GM21717 (cell line): ENCODE data around the gene NFIC.
"Not testable (repeated sequence)": the region's sequence is repeated elsewhere in the genome, so short reads cannot be mapped to it uniquely, and the experiment has no call there.

ENCODE experiments used
- ATAC-seq: cut with Tn5 transposase; IDR thresholded peaks from one replicate; pipeline ENCODE4 v1.9.1; 2021; ENCODE audit warnings: mild to moderate bottlenecking, moderate library complexity; ENCODE audit not compliant: unreplicated experiment

The NFIC gene

DNA sequence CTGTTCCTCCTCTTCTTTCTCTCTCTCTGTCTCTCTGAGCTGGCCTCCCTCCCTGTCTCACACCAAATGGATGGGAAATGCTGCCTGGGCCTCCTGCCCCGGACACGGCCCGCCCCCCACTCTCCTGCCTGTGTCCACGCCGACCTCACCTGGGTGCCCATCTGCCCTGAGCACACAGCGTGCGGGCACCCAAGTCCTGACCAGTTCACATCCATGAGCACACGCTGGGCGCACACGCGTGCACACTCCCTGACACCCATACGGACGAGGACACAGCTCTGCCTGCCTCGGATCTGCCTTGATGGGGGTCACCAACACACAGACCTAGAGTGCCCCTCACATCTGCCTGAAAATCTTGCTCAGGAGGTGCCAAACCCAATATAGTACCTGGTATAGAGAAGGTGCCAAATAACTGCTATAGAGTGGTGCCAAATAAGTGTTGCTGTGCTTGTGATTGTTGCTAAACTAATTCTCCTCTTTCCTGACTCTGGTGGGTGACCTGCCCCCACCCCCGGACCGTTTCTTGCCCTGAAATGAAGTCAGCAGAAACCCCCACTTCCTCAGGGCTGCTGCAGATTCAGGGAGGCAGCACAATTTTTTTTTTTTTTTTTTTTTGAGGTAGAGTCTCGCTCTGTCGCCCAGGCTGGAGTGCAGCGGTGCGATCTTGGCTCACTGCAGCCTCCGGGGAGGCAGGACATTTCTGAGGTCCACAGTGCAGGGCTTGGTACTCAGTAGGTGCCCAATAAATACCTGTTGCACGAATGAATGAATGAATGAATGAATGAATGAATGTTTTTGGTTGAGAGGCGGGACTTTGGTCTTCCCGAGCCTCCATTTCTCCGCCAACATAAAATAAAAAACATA is 4.6 kb downstream of the NFIC start:
- ATAC-seq: no peak

DNA sequence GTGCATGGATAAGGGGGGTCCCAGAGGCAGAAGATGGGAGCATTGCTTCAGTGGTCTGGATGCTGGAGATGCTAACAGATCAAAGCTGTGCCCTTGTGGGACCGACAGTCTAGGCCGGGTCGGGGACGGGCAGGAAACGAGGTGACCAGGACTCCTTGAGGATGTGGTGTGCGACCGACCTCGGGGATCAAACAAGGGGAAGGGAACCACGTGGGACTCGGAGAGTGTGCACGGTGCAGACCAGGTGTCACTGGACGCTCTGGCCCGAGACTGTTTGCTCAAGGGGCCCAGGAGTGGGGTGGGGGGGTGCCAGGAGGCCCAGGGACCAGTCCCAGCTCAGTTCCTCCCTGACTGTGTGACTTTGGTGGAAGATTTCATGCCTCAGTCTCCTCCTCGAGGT is 6.0 kb downstream of the NFIC start:
- ATAC-seq: no peak

DNA sequence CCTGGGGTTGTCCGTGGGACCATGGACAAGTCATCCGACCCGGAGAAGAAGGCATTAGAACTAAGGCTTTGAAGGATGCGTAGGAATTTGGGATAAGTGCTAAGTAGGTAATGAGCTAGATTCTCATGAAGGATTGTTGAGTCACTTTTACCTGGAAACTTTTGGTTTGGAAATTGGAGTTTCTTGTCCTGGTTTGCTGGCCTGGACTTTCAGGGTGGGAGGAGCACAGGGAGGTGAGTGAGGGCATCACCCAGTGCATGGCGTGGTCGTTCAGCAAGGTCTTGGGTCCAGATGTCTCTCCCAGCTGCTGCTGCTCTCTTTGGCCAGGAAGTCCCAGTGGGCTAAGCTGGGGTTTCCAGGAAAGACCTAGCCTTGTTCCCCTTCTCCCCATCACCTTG is 7.6 kb downstream of the NFIC start:
- ATAC-seq: no peak

- no peak for ATAC-seq
Measured at GRCh38 chr19:3374369-3375112, 8.2 kb downstream of the NFIC start.

DNA sequence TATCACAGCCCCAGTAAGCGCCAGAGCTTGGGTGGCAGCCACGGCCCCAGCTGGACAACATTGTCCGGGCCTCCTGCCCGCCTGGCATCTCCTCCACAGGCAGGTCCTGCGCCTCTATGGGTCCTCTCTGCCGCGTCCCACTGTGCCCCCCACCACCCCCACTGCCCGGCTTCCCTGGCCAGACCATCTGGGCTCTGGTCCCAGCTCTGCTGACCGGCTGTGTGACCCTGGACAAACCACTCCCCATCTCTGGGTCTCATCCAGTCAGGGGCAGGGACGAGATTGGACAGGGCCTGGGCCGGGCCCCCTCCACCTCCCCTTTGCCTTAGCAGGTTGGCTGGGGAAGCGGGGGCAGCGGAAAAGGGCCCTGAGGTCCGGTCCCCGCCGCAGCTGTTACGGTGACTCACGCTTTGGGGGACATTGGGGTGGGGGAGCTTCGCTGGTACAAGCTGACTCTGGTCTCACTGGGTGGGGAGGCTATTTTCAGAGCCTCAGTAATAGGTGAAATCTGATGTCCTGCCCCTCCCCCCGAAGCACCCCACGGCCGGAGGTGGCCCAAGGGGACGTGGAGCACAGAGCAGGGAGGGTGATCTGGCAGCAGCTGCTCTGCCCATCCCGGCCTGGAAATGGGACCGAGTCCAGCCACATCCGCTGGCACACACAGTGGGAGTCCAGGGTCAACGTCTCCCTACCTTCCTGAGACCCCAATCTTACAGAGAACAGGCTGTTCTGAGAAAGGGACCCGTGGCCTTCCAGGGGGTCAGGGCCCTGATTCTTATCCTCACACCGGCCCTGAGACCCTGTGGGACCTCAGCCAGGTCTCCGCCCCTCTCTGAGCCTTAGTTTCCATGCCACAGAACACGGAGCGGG is 9.1 kb downstream of the NFIC start:
- no peak for ATAC-seq

DNA sequence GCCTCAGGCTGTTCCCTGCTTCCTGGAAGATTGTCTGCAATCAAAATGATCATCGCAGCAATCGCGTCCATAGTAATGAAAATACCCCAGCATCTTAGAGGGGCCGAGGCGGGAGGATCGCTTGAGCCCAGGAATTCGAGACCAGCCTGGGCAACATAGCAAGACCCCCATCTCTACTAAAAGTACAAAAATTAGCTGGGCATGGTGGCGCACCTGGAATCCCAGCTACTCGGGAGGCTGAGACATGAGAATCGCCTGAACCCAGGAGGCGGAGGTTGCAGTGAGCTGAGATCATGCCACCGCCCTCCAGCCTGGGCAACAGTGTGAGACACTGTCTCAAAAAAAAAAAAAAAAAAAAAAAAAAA is 9.7 kb downstream of the NFIC start:
- ATAC-seq: not testable (repeated sequence)

DNA sequence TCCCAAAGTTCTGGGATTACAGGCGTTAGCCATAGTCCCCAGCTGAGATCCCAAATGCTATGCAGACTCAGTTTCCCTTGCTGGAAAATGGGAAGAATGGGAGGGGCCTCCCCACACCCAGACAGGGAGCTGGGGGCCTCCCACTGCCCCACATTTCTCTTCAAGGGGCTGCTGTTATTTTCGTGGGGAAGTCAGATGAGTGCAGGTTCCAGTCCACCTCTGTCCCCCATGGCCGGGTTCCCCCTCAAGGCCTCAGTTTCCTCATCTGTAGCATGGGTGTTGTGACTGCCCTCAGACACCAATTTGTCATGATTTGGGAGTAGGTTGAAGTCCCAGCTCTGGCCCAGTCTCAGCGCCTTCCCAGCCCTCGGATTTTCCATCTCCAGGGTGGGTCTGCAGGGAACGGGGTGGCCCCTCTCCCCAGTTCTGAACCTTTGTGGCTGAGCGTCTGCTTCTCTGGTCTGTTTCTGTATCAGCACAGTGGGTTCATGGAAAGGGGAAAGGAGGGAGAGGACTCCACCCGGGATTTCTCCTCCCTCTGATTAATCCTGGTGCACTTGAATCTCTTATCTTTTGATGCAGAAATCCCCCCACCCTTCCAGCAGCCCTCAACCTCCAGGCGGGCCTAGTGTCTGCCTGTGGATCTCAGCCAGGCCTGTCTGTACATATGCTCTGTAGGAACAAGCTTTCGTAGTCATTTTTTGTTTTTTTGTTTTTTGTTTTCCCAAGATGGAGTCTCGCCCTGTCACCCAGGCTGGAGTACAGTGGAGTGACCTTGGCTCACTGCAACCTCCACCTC is 12.2 kb downstream of the NFIC start:
- ATAC-seq: no peak

DNA sequence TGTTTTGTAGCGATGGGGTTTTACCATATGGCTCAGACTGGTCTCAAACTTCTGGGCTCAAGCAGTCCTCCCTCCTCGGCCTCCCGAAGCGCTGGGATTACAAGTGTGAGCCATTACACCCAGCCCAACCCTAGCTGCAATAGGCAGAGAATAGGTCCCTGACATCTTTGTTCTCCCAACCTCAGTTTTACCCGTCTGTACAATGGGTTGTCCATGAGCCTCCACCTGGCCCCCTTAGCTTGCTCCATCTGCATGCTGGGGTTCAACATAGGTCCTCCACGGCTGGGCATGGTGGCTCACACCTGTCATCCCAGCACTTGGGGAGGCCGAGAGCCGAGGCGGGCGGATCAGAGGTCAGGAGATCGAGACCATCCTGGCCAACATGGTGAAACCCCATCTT is 14.4 kb downstream of the NFIC start:
- no peak for ATAC-seq

- no peak for ATAC-seq
Measured at GRCh38 chr19:3381701-3382372, 15.5 kb downstream of the NFIC start.

- ATAC-seq: no peak
Measured at GRCh38 chr19:3382460-3383100, 16.2 kb downstream of the NFIC start.

DNA sequence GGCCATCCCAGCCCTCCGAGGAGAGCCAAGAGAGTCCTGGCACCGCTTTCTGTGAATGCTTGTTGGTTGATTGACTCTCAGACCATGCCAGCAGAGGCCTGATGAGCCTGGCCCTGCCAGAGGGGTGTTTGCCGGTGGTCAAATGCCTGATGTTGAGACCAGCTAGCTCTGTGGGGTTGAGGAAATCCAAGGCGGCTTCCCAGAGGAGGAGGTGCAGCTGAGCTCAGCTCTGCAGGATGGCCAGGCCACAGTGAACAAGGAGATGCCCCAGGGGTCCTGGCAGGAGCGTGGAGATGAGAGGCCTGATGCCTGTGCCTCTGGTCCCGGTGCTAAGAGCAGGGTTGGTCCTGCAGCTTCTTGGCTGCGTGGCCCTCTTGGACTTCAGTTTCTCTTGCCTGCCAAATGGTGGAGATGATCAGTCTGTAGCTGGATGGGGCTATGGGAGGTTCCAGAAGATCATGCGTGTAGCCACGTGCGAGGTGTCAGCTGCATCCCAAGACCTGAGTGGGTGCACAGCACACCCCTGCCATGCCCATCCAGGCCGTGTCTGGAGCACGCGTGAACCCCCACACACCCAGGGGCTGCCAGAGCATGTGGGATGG is 16.8 kb downstream of the NFIC start:
- no peak for ATAC-seq

- ATAC-seq: no peak
Measured at GRCh38 chr19:3386447-3387234, 20.3 kb downstream of the NFIC start.

DNA sequence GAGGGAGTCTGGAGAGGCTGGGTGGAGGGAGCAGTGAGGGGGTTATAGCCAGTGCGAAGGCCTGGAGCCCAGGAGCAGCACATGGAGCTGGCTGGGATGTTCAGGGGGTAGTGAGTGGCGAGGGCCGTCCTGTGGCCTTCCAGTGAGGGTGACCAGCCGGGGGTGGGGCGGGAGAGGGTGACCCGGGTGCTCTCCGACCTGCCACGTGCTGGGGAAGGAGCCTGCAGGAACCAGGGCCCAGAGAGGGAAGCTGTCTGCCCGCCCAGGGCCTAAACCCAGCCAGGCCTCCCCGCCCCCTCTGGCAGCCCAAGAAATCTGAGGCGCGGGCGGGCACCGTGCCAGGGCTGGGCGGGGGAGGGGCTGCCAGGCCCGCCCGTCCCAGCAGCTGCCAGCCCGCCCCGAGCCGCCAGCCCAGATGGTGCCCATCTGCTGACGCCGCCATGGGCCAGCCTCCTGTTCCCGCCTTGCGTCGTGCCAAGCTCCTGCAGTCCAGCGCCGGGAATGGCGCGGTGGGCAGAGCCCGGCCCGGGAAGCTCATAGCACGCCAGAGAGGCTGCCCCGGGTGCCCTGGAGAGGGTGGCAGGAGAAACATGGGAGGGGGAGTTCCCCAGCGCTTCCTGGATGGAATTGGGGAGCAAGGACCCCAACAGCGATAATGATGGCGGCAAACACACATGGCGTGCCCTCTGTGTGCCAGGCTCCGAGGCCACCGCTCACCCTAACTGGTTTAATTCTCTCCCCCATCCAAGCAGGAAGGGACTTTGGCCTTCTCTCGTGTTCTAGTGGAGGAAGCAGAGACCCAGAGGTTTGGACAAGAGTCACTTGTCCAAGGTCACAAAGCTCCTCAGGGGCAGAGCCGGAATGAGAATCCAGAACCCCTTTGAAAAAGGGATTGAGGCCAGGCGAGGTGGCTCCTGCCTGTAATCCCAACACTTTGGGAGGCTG is 21.5 kb downstream of the NFIC start:
- no peak for ATAC-seq

GRCh38 chr19:3389446-3389778 is 23.0 kb downstream of the NFIC start:
- ATAC-seq: no peak

GRCh38 chr19:3389876-3390371 is 23.5 kb downstream of the NFIC start:
- ATAC-seq: no peak

DNA sequence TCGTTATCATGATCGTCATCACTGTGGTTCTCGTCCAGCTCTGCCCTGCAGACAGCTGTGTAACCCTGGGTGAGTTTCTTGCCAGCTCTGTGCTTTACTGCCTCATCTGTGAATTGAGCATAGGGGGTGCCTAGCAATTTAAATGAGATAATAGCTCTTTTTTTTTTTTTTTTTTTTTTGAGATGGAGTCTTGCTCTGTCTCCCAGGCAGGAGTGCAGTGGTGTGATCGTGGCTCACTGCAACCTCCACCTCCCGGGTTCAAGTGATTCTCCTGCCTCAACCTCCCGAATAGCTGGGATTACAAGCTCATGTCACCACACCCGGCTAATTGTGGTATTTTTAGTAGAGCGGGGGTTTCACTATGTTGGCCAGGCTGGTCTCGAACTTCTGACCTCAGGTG is 25.5 kb downstream of the NFIC start:
- ATAC-seq: not testable (repeated sequence)

DNA sequence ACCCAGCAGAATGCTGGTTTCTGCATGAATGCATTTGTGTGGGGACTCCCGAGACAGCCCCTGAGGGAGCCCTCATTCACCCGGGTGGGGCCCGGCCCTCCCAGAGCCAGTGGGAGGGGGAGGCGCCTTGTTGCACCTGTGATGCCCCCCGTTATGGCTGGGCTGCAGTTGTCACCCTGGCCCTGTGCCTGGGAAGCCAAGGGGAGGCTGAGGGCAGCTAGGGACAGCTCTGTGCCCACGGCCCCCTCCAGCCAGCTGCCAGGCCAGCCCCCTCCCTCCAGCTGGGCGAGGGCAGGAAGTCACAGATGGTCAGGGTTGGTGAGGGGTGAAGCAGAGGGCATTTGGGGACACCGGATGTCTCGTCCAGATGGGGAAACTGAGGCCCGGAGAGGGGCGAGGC is 26.1 kb downstream of the NFIC start:
- no peak for ATAC-seq
